Measurements from ENCODE around the gene CCN5.

CCN5 gene

GRCh38 chr20:44742304-44743079 lies 27.3 kb downstream of the CCN5 start:
- TF ChIP-seq CTCF (IDR thresholded peaks at IDR 0.05; ENCODE audit: insufficient read depth, low read length) (no peak), REST (IDR thresholded peaks at IDR 0.05; ENCODE audit: insufficient replicate concordance, low read depth) (no peak), GABPA (IDR thresholded peaks at IDR 0.05; ENCODE audit: low read depth) (no peak), SPI1 (IDR thresholded peaks at IDR 0.05; ENCODE audit: borderline replicate concordance, low read depth) (no peak), POLR2AphosphoS5 (IDR thresholded peaks at IDR 0.05; ENCODE audit: low read depth) (no peak)
- no peak for DNase-seq (ENCODE audit: low read depth in 1 of 2, low spot score in 1 of 2)
- Histone ChIP-seq H3K4me3 (replicated peaks; ENCODE audit: insufficient read depth, low read length) (no peak overlapping the region), H3K27me3 (ENCODE audit: insufficient read depth, poor library complexity, severe bottlenecking) (peaks cover 12% of the 10 kb centered on the region), H3K27ac (replicated peaks) (no peak overlapping the region)

GRCh38 chr20:44743080-44743701 lies 28.0 kb downstream of the CCN5 start:
- H3K4me3 ChIP-seq (replicated peaks; ENCODE audit: insufficient read depth, low read length): no peak overlapping the region
- no peak for TF ChIP-seq SPI1 (IDR thresholded peaks at IDR 0.05; ENCODE audit: borderline replicate concordance, low read depth)
- no peak for TF ChIP-seq CTCF (IDR thresholded peaks at IDR 0.05; ENCODE audit: insufficient read depth, low read length)
- TF ChIP-seq GABPA (IDR thresholded peaks at IDR 0.05; ENCODE audit: low read depth): no peak
- TF ChIP-seq POLR2AphosphoS5 (IDR thresholded peaks at IDR 0.05; ENCODE audit: low read depth): no peak
- TF ChIP-seq REST (IDR thresholded peaks at IDR 0.05; ENCODE audit: insufficient replicate concordance, low read depth): no peak
- H3K27me3 ChIP-seq (ENCODE audit: insufficient read depth, poor library complexity, severe bottlenecking): peaks cover 12% of the 10 kb centered on the region
- DNase-seq (ENCODE audit: low read depth in 1 of 2, low spot score in 1 of 2): no peak
- H3K27ac ChIP-seq (replicated peaks): no peak overlapping the region

GRCh38 chr20:44743916-44744655 lies 28.9 kb downstream of the CCN5 start:
- Histone ChIP-seq H3K27me3 (ENCODE audit: insufficient read depth, poor library complexity, severe bottlenecking) (peaks cover 12% of the 10 kb centered on the region), H3K4me3 (replicated peaks; ENCODE audit: insufficient read depth, low read length) (no peak overlapping the region), H3K27ac (replicated peaks) (no peak overlapping the region)
- DNase-seq (ENCODE audit: low read depth in 1 of 2, low spot score in 1 of 2): no peak
- TF ChIP-seq REST (IDR thresholded peaks at IDR 0.05; ENCODE audit: insufficient replicate concordance, low read depth) (no peak), POLR2AphosphoS5 (IDR thresholded peaks at IDR 0.05; ENCODE audit: low read depth) (no peak), GABPA (IDR thresholded peaks at IDR 0.05; ENCODE audit: low read depth) (no peak), SPI1 (IDR thresholded peaks at IDR 0.05; ENCODE audit: borderline replicate concordance, low read depth) (no peak)

Measured in HL-60 (cell line).